ENCODE results near the gene SPATA31E1. TPM values are rescaled to one million over a fixed set of nuclear protein-coding genes. Genes with fewer than 3 reads are reported as not detected.

SPATA31E1 gene
- total RNA-seq, 1 experiment from 2014 or later, result 0.04 TPM

DNA sequence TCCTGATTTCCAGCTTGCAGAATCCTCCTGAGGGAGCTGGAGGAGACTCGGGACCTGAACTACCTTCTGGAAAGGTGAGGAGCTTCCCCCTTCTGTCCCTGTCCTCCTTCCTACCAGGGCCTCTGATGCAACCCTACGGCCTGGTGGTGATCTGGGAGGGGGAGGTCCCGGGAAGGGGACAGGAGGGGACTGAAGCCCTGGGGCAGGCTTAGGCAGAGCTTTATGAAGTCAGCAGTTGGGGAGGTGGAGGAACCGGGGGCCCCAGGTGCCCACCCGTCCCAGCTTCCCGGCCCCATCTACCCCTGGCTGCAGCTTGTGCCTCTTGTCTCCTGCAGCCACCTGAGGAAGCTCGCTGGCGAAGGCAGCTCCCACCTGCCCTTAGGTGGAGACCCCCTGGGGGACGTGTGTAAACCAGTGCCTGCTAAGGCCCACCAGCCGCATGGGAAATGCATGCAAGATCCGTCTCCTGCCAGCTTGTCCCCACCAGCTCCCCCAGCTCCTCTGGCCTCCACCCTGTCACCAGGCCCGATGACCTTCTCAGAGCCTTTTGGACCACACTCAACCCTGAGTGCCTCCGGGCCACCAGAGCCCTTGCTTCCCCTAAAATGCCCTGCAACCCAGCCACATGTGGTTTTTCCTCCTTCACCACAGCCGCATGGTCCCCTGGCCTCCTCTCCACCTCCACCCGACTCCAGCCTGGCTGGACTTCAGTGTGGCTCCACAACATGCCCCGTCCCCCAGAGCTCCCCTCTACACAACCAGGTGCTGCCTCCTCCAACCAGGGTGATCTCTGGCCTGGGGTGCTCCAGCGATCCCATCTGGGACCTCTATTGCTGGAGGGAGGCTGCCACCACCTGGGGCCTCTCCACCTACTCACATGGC lies 2.1 kb downstream of the SPATA31E1 start:
- H3K27me3 Mint-ChIP-seq (ENCODE audit: low read depth), result peaks cover 4% of the 10 kb centered on the region; the same call in 1 of the 2 replicates
- ATAC-seq (no peak), DNase-seq (ENCODE audit: low spot score) (no peak)
- no peaks in the 10 kb centered on the region for H3K36me3 Mint-ChIP-seq
- H3K9me3 Mint-ChIP-seq, result no peaks in the 10 kb centered on the region
- no peak overlapping the region for H3K4me3 Mint-ChIP-seq
- ChIA-PET POLR2A (no interaction called here), CTCF (interaction anchor here (0.9 to 2.9 kb wide), 13 partner anchors 11 to 200 kb away, joined by 3 to 26 read pairs (median 7); partner anchors contain the start of genes CDK20 and CTSL)
- TF ChIP-seq JUN (CRISPR knock-in tag; IDR thresholded peaks at IDR 0.05), result no peak
- no peak for TF ChIP-seq ETV6 (CRISPR knock-in tag; IDR thresholded peaks at IDR 0.05)
- TF ChIP-seq, protein P1, sequence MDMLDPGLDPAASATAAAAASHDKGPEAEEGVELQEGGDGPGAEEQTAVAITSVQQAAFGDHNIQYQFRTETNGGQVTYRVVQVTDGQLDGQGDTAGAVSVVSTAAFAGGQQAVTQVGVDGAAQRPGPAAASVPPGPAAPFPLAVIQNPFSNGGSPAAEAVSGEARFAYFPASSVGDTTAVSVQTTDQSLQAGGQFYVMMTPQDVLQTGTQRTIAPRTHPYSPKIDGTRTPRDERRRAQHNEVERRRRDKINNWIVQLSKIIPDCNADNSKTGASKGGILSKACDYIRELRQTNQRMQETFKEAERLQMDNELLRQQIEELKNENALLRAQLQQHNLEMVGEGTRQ (CRISPR knock-in tag; IDR thresholded peaks at IDR 0.05), result no peak
- no peak for TF ChIP-seq CBFB (CRISPR knock-in tag; IDR thresholded peaks at IDR 0.05; ENCODE audit: low read depth)
- no peak for TF ChIP-seq ATF1 (CRISPR knock-in tag; IDR thresholded peaks at IDR 0.05)
- no peak for TF ChIP-seq EMX1 (CRISPR knock-in tag; IDR thresholded peaks at IDR 0.05)
- no peak for TF ChIP-seq RORB (CRISPR knock-in tag; IDR thresholded peaks at IDR 0.05)
- TF ChIP-seq, protein P2, sequence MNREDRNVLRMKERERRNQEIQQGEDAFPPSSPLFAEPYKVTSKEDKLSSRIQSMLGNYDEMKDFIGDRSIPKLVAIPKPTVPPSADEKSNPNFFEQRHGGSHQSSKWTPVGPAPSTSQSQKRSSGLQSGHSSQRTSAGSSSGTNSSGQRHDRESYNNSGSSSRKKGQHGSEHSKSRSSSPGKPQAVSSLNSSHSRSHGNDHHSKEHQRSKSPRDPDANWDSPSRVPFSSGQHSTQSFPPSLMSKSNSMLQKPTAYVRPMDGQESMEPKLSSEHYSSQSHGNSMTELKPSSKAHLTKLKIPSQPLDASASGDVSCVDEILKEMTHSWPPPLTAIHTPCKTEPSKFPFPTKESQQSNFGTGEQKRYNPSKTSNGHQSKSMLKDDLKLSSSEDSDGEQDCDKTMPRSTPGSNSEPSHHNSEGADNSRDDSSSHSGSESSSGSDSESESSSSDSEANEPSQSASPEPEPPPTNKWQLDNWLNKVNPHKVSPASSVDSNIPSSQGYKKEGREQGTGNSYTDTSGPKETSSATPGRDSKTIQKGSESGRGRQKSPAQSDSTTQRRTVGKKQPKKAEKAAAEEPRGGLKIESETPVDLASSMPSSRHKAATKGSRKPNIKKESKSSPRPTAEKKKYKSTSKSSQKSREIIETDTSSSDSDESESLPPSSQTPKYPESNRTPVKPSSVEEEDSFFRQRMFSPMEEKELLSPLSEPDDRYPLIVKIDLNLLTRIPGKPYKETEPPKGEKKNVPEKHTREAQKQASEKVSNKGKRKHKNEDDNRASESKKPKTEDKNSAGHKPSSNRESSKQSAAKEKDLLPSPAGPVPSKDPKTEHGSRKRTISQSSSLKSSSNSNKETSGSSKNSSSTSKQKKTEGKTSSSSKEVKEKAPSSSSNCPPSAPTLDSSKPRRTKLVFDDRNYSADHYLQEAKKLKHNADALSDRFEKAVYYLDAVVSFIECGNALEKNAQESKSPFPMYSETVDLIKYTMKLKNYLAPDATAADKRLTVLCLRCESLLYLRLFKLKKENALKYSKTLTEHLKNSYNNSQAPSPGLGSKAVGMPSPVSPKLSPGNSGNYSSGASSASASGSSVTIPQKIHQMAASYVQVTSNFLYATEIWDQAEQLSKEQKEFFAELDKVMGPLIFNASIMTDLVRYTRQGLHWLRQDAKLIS (CRISPR knock-in tag; IDR thresholded peaks at IDR 0.05; ENCODE audit: borderline replicate concordance), result no peak
- TF ChIP-seq, protein P3, sequence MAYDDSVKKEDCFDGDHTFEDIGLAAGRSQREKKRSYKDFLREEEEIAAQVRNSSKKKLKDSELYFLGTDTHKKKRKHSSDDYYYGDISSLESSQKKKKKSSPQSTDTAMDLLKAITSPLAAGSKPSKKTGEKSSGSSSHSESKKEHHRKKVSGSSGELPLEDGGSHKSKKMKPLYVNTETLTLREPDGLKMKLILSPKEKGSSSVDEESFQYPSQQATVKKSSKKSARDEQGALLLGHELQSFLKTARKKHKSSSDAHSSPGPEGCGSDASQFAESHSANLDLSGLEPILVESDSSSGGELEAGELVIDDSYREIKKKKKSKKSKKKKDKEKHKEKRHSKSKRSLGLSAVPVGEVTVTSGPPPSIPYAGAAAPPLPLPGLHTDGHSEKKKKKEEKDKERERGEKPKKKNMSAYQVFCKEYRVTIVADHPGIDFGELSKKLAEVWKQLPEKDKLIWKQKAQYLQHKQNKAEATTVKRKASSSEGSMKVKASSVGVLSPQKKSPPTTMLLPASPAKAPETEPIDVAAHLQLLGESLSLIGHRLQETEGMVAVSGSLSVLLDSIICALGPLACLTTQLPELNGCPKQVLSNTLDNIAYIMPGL (CRISPR knock-in tag; IDR thresholded peaks at IDR 0.05), result no peak
- no peak for TF ChIP-seq ZBTB43 (CRISPR knock-in tag; IDR thresholded peaks at IDR 0.05)
- TF ChIP-seq, protein P4, sequence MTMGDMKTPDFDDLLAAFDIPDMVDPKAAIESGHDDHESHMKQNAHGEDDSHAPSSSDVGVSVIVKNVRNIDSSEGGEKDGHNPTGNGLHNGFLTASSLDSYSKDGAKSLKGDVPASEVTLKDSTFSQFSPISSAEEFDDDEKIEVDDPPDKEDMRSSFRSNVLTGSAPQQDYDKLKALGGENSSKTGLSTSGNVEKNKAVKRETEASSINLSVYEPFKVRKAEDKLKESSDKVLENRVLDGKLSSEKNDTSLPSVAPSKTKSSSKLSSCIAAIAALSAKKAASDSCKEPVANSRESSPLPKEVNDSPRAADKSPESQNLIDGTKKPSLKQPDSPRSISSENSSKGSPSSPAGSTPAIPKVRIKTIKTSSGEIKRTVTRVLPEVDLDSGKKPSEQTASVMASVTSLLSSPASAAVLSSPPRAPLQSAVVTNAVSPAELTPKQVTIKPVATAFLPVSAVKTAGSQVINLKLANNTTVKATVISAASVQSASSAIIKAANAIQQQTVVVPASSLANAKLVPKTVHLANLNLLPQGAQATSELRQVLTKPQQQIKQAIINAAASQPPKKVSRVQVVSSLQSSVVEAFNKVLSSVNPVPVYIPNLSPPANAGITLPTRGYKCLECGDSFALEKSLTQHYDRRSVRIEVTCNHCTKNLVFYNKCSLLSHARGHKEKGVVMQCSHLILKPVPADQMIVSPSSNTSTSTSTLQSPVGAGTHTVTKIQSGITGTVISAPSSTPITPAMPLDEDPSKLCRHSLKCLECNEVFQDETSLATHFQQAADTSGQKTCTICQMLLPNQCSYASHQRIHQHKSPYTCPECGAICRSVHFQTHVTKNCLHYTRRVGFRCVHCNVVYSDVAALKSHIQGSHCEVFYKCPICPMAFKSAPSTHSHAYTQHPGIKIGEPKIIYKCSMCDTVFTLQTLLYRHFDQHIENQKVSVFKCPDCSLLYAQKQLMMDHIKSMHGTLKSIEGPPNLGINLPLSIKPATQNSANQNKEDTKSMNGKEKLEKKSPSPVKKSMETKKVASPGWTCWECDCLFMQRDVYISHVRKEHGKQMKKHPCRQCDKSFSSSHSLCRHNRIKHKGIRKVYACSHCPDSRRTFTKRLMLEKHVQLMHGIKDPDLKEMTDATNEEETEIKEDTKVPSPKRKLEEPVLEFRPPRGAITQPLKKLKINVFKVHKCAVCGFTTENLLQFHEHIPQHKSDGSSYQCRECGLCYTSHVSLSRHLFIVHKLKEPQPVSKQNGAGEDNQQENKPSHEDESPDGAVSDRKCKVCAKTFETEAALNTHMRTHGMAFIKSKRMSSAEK (CRISPR knock-in tag; IDR thresholded peaks at IDR 0.05; ENCODE audit: borderline replicate concordance), result no peak
- TF ChIP-seq ELF4 (CRISPR knock-in tag; IDR thresholded peaks at IDR 0.05; ENCODE audit: low read depth), result no peak
- TF ChIP-seq ZNF317 (CRISPR knock-in tag; IDR thresholded peaks at IDR 0.05; ENCODE audit: borderline replicate concordance, low read depth), result no peak
- TF ChIP-seq OVOL2 (CRISPR knock-in tag; IDR thresholded peaks at IDR 0.05; ENCODE audit: borderline replicate concordance), result no peak
- no peak overlapping the region for H3K27ac Mint-ChIP-seq
- peaks cover 20% of the 10 kb centered on the region for H3K4me1 Mint-ChIP-seq

All from WTC11 (cell line).